WTC11 (cell line): ENCODE measurements around the gene FGF12. TPM values are rescaled to one million over a fixed set of nuclear protein-coding genes. Genes with fewer than 3 reads are reported as not detected.

Experiments used
- ATAC-seq: fragments of 200-7000 bp; cut with Tn5 transposase; 2 replicates; pipeline ENCODE4 v1.10.0; 2021; ENCODE audit warnings: mild to moderate bottlenecking, moderate library complexity
- CTCF ChIA-PET: fragments of 300-600 bp; sonication (Branson Sonifier 250); formaldehyde crosslinking; loops from one replicate; lab custom pipeline; 2021; ENCODE audit warnings: antibody characterized with exemption; lab: Charles Lee
- POLR2A ChIA-PET: fragments of 350-600 bp; sonication (Branson Sonifier 250); formaldehyde crosslinking; loops from one replicate; lab custom pipeline; 2021; ENCODE audit warnings: antibody characterized with exemption; lab: Charles Lee
- DNase-seq: peaks from one replicate; pipeline ENCODE4 v3.0.0; 2021; ENCODE audit warnings: low spot score
- H3K27ac Mint-ChIP-seq: 2 replicates; pipeline ENCODE4 v1.8.0; 2021; ENCODE audit warnings: mixed read lengths
- H3K27me3 Mint-ChIP-seq: 2 replicates; pipeline ENCODE4 v1.8.0; 2021; ENCODE audit warnings: low read depth, mild to moderate bottlenecking, moderate library complexity, mixed read lengths
- H3K36me3 Mint-ChIP-seq: 2 replicates; pipeline ENCODE4 v1.8.0; 2021; ENCODE audit warnings: mixed read lengths
- H3K4me1 Mint-ChIP-seq: 2 replicates; pipeline ENCODE4 v1.8.0; 2022; ENCODE audit warnings: mixed read lengths
- H3K4me3 Mint-ChIP-seq: 2 replicates; pipeline ENCODE4 v1.8.0; 2021; ENCODE audit warnings: mild to moderate bottlenecking, moderate library complexity, mixed read lengths
- H3K9me3 Mint-ChIP-seq: 2 replicates; pipeline ENCODE4 v1.8.0; 2021; ENCODE audit warnings: mixed read lengths
- ARID4B ChIP-seq: sonication (generic); formaldehyde crosslinking; IDR thresholded peaks from 2 replicates; pipeline ENCODE4 v1.8.0; 2023; ENCODE audit warnings: missing genetic modification reagents, mild to moderate bottlenecking, borderline replicate concordance
- ATF1 ChIP-seq: sonication (generic); formaldehyde crosslinking; IDR thresholded peaks from 2 replicates; pipeline ENCODE4 v1.8.1; 2023; ENCODE audit warnings: mild to moderate bottlenecking, moderate library complexity, missing genetic modification reagents
- CDX4 ChIP-seq: fragments of 250-450 bp; sonication (Bioruptor Pico); IDR thresholded peaks from 2 replicates; pipeline ENCODE4 v1.9.0; 2021; ENCODE audit warnings: moderate library complexity, mild to moderate bottlenecking, inconsistent platforms, borderline replicate concordance
- E2F1 ChIP-seq: sonication (generic); formaldehyde crosslinking; IDR thresholded peaks from 2 replicates; pipeline ENCODE4 v1.8.0; 2022; ENCODE audit warnings: mild to moderate bottlenecking, missing genetic modification reagents
- E2F4 ChIP-seq: sonication (generic); formaldehyde crosslinking; IDR thresholded peaks from 2 replicates; pipeline ENCODE4 v1.8.1; 2022; ENCODE audit warnings: low read depth, mild to moderate bottlenecking, moderate library complexity, missing genetic modification reagents, borderline replicate concordance
- ELF4 ChIP-seq: sonication (generic); formaldehyde crosslinking; IDR thresholded peaks from 2 replicates; pipeline ENCODE4 v1.8.1; 2022; ENCODE audit warnings: low read depth, mild to moderate bottlenecking, moderate library complexity, missing genetic modification reagents
- FOXP1 ChIP-seq: sonication (generic); formaldehyde crosslinking; IDR thresholded peaks from 2 replicates; pipeline ENCODE4 v1.8.0; 2022; ENCODE audit warnings: missing genetic modification reagents, mild to moderate bottlenecking, moderate library complexity, borderline replicate concordance
- IRF2 ChIP-seq: sonication (generic); formaldehyde crosslinking; IDR thresholded peaks from 2 replicates; pipeline ENCODE4 v1.8.0; 2022; ENCODE audit warnings: low read depth, missing genetic modification reagents, borderline replicate concordance
- MAX ChIP-seq: sonication (generic); formaldehyde crosslinking; IDR thresholded peaks from 2 replicates; pipeline ENCODE4 v1.8.0; 2022; ENCODE audit warnings: mild to moderate bottlenecking, missing genetic modification reagents
- MLX ChIP-seq: sonication (generic); formaldehyde crosslinking; IDR thresholded peaks from 2 replicates; pipeline ENCODE4 v1.8.1; 2023; ENCODE audit warnings: mild to moderate bottlenecking, missing genetic modification reagents, moderate library complexity
- NFATC4 ChIP-seq: fragments of 250-450 bp; sonication (Bioruptor Pico); IDR thresholded peaks from 2 replicates; pipeline ENCODE4 v1.9.0; 2021; ENCODE audit warnings: mild to moderate bottlenecking
- PRDM15 ChIP-seq: sonication (generic); formaldehyde crosslinking; IDR thresholded peaks from 2 replicates; pipeline ENCODE4 v1.8.0; 2022; ENCODE audit warnings: missing genetic modification reagents
- TCF7 ChIP-seq: sonication (generic); formaldehyde crosslinking; IDR thresholded peaks from 2 replicates; pipeline ENCODE4 v1.8.0; 2022; ENCODE audit warnings: mild to moderate bottlenecking, low read depth, missing genetic modification reagents, moderate library complexity
- TEAD1 ChIP-seq: sonication (generic); formaldehyde crosslinking; IDR thresholded peaks from 2 replicates; pipeline ENCODE4 v1.8.0; 2022; ENCODE audit warnings: mild to moderate bottlenecking, missing genetic modification reagents
- TEAD4 ChIP-seq: sonication (generic); formaldehyde crosslinking; IDR thresholded peaks from 2 replicates; pipeline ENCODE4 v1.8.0; 2022; ENCODE audit warnings: mild to moderate bottlenecking, missing genetic modification reagents
- USF1 ChIP-seq: sonication (generic); formaldehyde crosslinking; IDR thresholded peaks from 2 replicates; pipeline ENCODE4 v1.8.0; 2022; ENCODE audit warnings: mild to moderate bottlenecking, missing genetic modification reagents
- ZBTB21 ChIP-seq: sonication (generic); formaldehyde crosslinking; IDR thresholded peaks from 2 replicates; pipeline ENCODE4 v1.8.1; 2023; ENCODE audit warnings: mild to moderate bottlenecking, missing genetic modification reagents, borderline replicate concordance
- ZBTB43 ChIP-seq: sonication (generic); formaldehyde crosslinking; IDR thresholded peaks from 2 replicates; pipeline ENCODE4 v1.8.1; 2023; ENCODE audit warnings: mild to moderate bottlenecking, missing genetic modification reagents
- ZNF232 ChIP-seq: sonication (generic); formaldehyde crosslinking; IDR thresholded peaks from 2 replicates; pipeline ENCODE4 v1.8.0; 2022; ENCODE audit warnings: mild to moderate bottlenecking, missing genetic modification reagents
- ZNF423 ChIP-seq: fragments of 250-450 bp; sonication (Bioruptor Pico); IDR thresholded peaks from 2 replicates; pipeline ENCODE4 v2.1.2; 2022; ENCODE audit warnings: mild to moderate bottlenecking, moderate library complexity
- total RNA-seq: library from RNA; stranded (reverse); gene quantifications from 3 replicates; pipeline ENCODE4 v1.2.3, GENCODE V29; 2021

Gene FGF12
- total RNA-seq, 1 experiment from 2014 or later: 13.5 TPM

GRCh38 chr3:192395506-192395905 lies 331.8 kb downstream of the FGF12 start (continued):
- no peak for TF ChIP-seq E2F1 (CRISPR knock-in tag)

- peaks cover 17% of the 10 kb centered on the region for H3K4me1 Mint-ChIP-seq
- H3K36me3 Mint-ChIP-seq: no peaks in the 10 kb centered on the region
- no peaks in the 10 kb centered on the region for H3K27me3 Mint-ChIP-seq
- POLR2A ChIA-PET: no interaction called here
- no peak overlapping the region for H3K27ac Mint-ChIP-seq
- no peaks in the 10 kb centered on the region for H3K9me3 Mint-ChIP-seq
- TF ChIP-seq TCF7 (CRISPR knock-in tag): no peak
- no peak for TF ChIP-seq USF1 (CRISPR knock-in tag)
- TF ChIP-seq TEAD1 (CRISPR knock-in tag): no peak
- TF ChIP-seq ATF1 (CRISPR knock-in tag): no peak
- TF ChIP-seq CDX4 (CRISPR knock-in tag): no peak
- TF ChIP-seq E2F4 (CRISPR knock-in tag): no peak
- no peak for TF ChIP-seq MAX (CRISPR knock-in tag)
- no peak for TF ChIP-seq PRDM15
- TF ChIP-seq IRF2 (CRISPR knock-in tag): no peak
- no peak for TF ChIP-seq ZNF423 (CRISPR knock-in tag)
- no peak for TF ChIP-seq ZNF232 (CRISPR knock-in tag)
- TF ChIP-seq ARID4B (CRISPR knock-in tag): no peak
- no peak for TF ChIP-seq TEAD4 (CRISPR knock-in tag)
- no peak for TF ChIP-seq NFATC4 (CRISPR knock-in tag)
- TF ChIP-seq ZBTB21 (CRISPR knock-in tag): no peak
- no peak for TF ChIP-seq ZBTB43 (CRISPR knock-in tag)
- TF ChIP-seq MLX: no peak
- TF ChIP-seq E2F1 (CRISPR knock-in tag): no peak
- TF ChIP-seq ELF4: no peak
- TF ChIP-seq FOXP1 (CRISPR knock-in tag): no peak
- CTCF ChIA-PET: no interaction called here
- no peak overlapping the region for H3K4me3 Mint-ChIP-seq
- ATAC-seq (no peak), DNase-seq (no peak)
These were observed 334.4 kb downstream of the FGF12 start for GRCh38 chr3:192392986-192393385.
